Neuronal stem cell (in vitro differentiated cells): ENCODE measurements around the gene LRRC25.

Experiments
- DNase-seq: peaks from one replicate; pipeline ENCODE4 v3.0.0-alpha.2; 2013; ENCODE audit warnings: low spot score
- H2AFZ ChIP-seq: one replicate; pipeline ENCODE4 v1.6.1; 2013; ENCODE audit warnings: mild to moderate bottlenecking, low read length, inconsistent platforms
- H2AK5ac ChIP-seq: 2 replicates; pipeline ENCODE4 v1.6.1; 2013; ENCODE audit warnings: low read depth, mild to moderate bottlenecking, inconsistent platforms, low read length, moderate library complexity, mixed read lengths
- H2BK120ac ChIP-seq: 2 replicates; pipeline ENCODE4 v1.6.1; 2013; ENCODE audit warnings: low read depth, mild to moderate bottlenecking, inconsistent platforms, low read length, moderate library complexity, mixed read lengths
- H2BK12ac ChIP-seq: one replicate; pipeline ENCODE4 v1.6.1; 2013; ENCODE audit warnings: low read length, inconsistent platforms
- H2BK15ac ChIP-seq: 2 replicates; pipeline ENCODE4 v1.6.1; 2013; ENCODE audit warnings: mild to moderate bottlenecking, low read length, inconsistent platforms, mixed read lengths
- H2BK5ac ChIP-seq: one replicate; pipeline ENCODE4 v1.6.1; 2013; ENCODE audit warnings: inconsistent platforms, mild to moderate bottlenecking, low read length, moderate library complexity
- H3K14ac ChIP-seq: one replicate; pipeline ENCODE4 v1.6.1; 2013; ENCODE audit warnings: low read length, inconsistent platforms
- H3K18ac ChIP-seq: 2 replicates; pipeline ENCODE4 v1.6.1; 2013; ENCODE audit warnings: low read length, inconsistent platforms
- H3K23ac ChIP-seq: 2 replicates; pipeline ENCODE4 v1.6.1; 2013; ENCODE audit warnings: low read depth, mild to moderate bottlenecking, mixed read lengths, low read length, inconsistent platforms; ENCODE audit not compliant: poor library complexity
- H3K27ac ChIP-seq: replicated peaks from 3 replicates; pipeline ENCODE4 v1.5.1; 2013; ENCODE audit warnings: low read length, inconsistent platforms
- H3K27me3 ChIP-seq, 3 experiments: 2 replicates each; pipeline ENCODE4 v1.6.1; 2013; ENCODE audit warnings: low read length in 3 of 3, mild to moderate bottlenecking in 2 of 3, inconsistent platforms in 1 of 3, low read depth in 1 of 3, mixed read lengths in 1 of 3, moderate library complexity in 1 of 3; ENCODE audit not compliant: control insufficient read depth in 3 of 3, insufficient read depth in 3 of 3
- H3K36me3 ChIP-seq, 2 donors: replicated peaks in 1 of 2; 2 replicates each; pipeline ENCODE4 v1.6.1; 2013; ENCODE audit warnings: low read length in 2 of 2; ENCODE audit not compliant: control insufficient read depth in 2 of 2, insufficient read depth in 2 of 2
- H3K4ac ChIP-seq: 2 replicates; pipeline ENCODE4 v1.6.1; 2013; ENCODE audit warnings: inconsistent platforms, mild to moderate bottlenecking, low read length, moderate library complexity
- H3K4me1 ChIP-seq, 2 donors: 1 replicate in 1 of 2; 2 replicates in 1 of 2; pipeline ENCODE4 v1.6.1; 2013; ENCODE audit warnings: low read length in 2 of 2, low read depth in 1 of 2; ENCODE audit not compliant: control insufficient read depth in 2 of 2, insufficient read depth in 1 of 2
- H3K4me2 ChIP-seq: one replicate; pipeline ENCODE4 v1.6.1; 2013; ENCODE audit warnings: mild to moderate bottlenecking, low read length, inconsistent platforms; ENCODE audit not compliant: insufficient read depth, poor library complexity, severe bottlenecking
- H3K4me3 ChIP-seq, 2 donors: 2 replicates each; pipeline ENCODE4 v1.5.1; 2013; ENCODE audit warnings: low read length in 2 of 2, mild to moderate bottlenecking in 2 of 2, inconsistent platforms in 1 of 2, moderate library complexity in 1 of 2
- H3K79me1 ChIP-seq: one replicate; pipeline ENCODE4 v1.6.1; 2013; ENCODE audit warnings: low read depth, mild to moderate bottlenecking, inconsistent platforms, low read length, moderate library complexity
- H3K9ac ChIP-seq: one replicate; pipeline ENCODE4 v1.6.1; 2013; ENCODE audit warnings: mild to moderate bottlenecking, low read depth, low read length, inconsistent platforms; ENCODE audit not compliant: poor library complexity
- H3K9me3 ChIP-seq, 2 donors: replicated peaks in 1 of 2; 2 replicates each; pipeline versions ENCODE3 to v1.6.1; 2013; ENCODE audit warnings: low read length in 2 of 2, mild to moderate bottlenecking in 2 of 2, inconsistent platforms in 1 of 2, low read depth in 1 of 2, mixed read lengths in 1 of 2, moderate library complexity in 1 of 2; ENCODE audit not compliant: control insufficient read depth in 2 of 2, insufficient read depth in 1 of 2
- H4K8ac ChIP-seq: one replicate; pipeline ENCODE4 v1.6.1; 2013; ENCODE audit warnings: low read depth, mild to moderate bottlenecking, inconsistent platforms, low read length, moderate library complexity
- H4K91ac ChIP-seq: one replicate; pipeline ENCODE4 v1.6.1; 2013; ENCODE audit warnings: low read length, low read depth, mild to moderate bottlenecking, inconsistent platforms; ENCODE audit not compliant: poor library complexity
- whole genome bisulfite sequencing, 2 donors: extraction: QIAGEN DNeasy Blood & Tissue Kit; methylation state at CpG; one replicate each; pipeline ENCODE4 v1.1.7; 2013; ENCODE audit warnings: missing lambda C conversion rate in 2 of 2, mixed read lengths in 1 of 2; ENCODE audit not compliant: insufficient read length in 2 of 2, insufficient replicate concordance in 1 of 2; ENCODE audit errors: extremely low coverage in 2 of 2; 5-methylcytosine and 5-hydroxymethylcytosine counted together

The LRRC25 gene

DNA sequence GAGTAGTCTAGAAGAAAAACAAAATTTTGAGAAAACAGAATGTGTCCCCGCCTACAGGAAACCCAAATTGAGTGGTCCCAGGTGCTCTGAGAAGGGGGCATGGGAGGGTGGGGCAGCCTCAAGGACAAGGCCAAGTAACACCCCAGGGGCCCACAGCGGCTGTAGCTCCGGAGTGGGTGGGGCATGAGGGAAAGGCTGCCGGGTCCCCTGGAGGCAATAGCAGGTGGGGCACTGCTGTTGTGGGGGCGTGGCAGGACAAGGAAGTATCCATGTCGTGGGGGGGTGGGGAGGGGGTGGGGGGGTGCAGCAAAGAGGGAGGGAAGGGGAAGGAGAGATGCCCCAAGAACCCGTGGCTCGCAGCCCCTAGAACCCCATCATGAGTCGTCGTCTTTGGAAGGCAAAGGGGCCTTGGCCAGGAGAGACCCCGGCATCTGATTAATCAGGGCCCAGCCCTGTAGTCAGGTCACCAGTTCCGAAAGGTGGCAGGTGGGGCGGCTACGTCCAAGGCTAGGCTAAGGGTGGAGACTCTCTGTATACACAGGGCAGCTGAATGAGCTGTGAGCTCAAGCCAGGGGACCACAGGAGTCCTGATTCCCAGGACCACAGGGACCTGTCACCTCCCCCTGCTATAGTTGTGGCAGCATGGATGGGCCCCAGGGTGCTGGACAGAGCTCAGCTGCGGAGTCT, 48.0 kb upstream of the LRRC25 start:
- Histone ChIP-seq H3K4me3 (no peak overlapping the region), H3K14ac (no peak overlapping the region), H2BK15ac (no peak overlapping the region), H3K4me1 (peaks cover 17 to 23% of the 10 kb centered on the region in 2 donors), H3K79me1 (peaks cover 3% of the 10 kb centered on the region), H3K23ac (no peak overlapping the region), H3K9ac (no peak overlapping the region), H2BK5ac (peak overlapping the region; percentile 60), H2AFZ (no peak overlapping the region), H3K9me3 (peaks cover 0 to 4% of the 10 kb centered on the region in 2 donors), H3K4me2 (no peak overlapping the region), H4K8ac (peak overlapping the region; percentile 72), H3K18ac (no peak overlapping the region), H3K36me3 (peaks cover 23 to 44% of the 10 kb centered on the region in 2 donors), H2BK12ac (peak overlapping the region; percentile 41), H2BK120ac (no peak overlapping the region), H3K4ac (no peak overlapping the region), H4K91ac (no peak overlapping the region), H3K27ac (no peak overlapping the region), H3K27me3 (no peaks in the 10 kb centered on the region), H2AK5ac (peak overlapping the region; percentile 15)
- WGBS, 2 donors, result no CpG with 5 or more reads among the region's 15 CpGs
- DNase-seq, result no peak

DNA sequence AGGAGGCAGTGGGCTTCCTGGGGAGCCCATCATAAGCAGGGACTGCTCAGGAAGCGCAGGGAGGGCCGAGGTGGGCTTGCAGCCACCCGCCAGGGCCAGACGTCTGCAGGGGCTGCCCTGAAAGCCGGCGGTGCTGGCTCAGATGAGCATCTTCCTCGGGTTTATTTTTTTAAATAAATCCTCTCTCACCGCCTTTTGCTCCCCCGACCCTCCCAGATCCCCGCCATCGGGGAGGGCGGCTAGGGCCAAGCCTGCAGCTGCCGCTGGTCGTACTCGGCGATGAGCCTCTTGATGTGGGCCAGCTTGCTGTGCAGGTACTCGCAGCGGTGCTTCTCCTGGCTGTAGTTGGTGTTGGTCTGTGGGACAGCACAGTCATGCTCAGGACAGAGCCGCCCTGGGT, 47.1 kb upstream of the LRRC25 start:
- Histone ChIP-seq H2BK5ac (no peak overlapping the region), H2AK5ac (peak overlapping the region; percentile 56), H2BK120ac (no peak overlapping the region), H3K27me3 (no peaks in the 10 kb centered on the region), H3K9me3 (peaks cover 0 to 4% of the 10 kb centered on the region in 2 donors), H4K8ac (no peak overlapping the region), H3K23ac (peak overlapping the region; percentile 55), H3K4me3 (no peak overlapping the region), H4K91ac (no peak overlapping the region), H3K4me2 (no peak overlapping the region), H3K4me1 (peaks cover 26 to 32% of the 10 kb centered on the region in 2 donors), H3K27ac (no peak overlapping the region), H3K18ac (no peak overlapping the region), H3K4ac (no peak overlapping the region), H2BK12ac (peak overlapping the region; percentile 30), H3K79me1 (peaks cover 3% of the 10 kb centered on the region), H3K9ac (peak overlapping the region; percentile 44), H3K36me3 (peaks cover 15 to 36% of the 10 kb centered on the region in 2 donors), H3K14ac (peak overlapping the region; percentile 47), H2AFZ (no peak overlapping the region), H2BK15ac (no peak overlapping the region)
- WGBS, 2 donors, result no CpG with 5 or more reads among the region's 19 CpGs
- no peak for DNase-seq

DNA sequence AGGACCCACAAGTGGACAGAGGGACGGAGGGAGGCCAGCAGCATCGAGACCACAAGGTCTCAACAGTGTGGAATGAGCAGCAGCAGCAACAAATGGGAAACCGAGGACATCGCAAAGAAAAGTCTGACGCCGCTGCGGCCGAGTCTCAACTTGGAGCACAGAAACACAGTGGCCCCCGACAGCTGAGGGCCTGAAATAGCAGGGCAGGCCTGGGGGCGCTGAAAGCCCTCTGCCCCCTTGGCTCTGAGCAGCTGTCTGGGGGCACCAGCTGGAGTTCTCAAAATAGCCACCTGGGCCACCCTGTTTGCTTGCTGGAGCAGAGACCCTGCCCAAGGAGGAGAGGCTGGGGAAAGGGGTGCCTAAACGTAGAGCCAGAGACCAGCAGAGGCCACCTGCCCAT, 46.4 kb upstream of the LRRC25 start:
- H3K4me1 ChIP-seq, result peaks cover 31 to 39% of the 10 kb centered on the region in 2 donors
- peak overlapping the region; percentile 36 for H3K23ac ChIP-seq
- no peak overlapping the region for H3K4me3 ChIP-seq
- no peak overlapping the region for H3K14ac ChIP-seq
- H3K9me3 ChIP-seq, result peaks cover 0 to 4% of the 10 kb centered on the region in 2 donors
- H3K79me1 ChIP-seq, result peaks cover 1% of the 10 kb centered on the region
- H3K4me2 ChIP-seq, result no peak overlapping the region
- H2BK120ac ChIP-seq, result no peak overlapping the region
- no peak overlapping the region for H2BK12ac ChIP-seq
- H3K27ac ChIP-seq, result no peak overlapping the region
- no peak for DNase-seq
- no peak overlapping the region for H2AFZ ChIP-seq
- peak overlapping the region; percentile 10 for H3K4ac ChIP-seq
- peaks cover 10 to 29% of the 10 kb centered on the region in 2 donors for H3K36me3 ChIP-seq
- no peaks in the 10 kb centered on the region for H3K27me3 ChIP-seq
- H3K9ac ChIP-seq, result peak overlapping the region; percentile 56
- no peak overlapping the region for H2BK15ac ChIP-seq
- peak overlapping the region; percentile 69 for H2AK5ac ChIP-seq
- H4K91ac ChIP-seq, result no peak overlapping the region
- H4K8ac ChIP-seq, result no peak overlapping the region
- H2BK5ac ChIP-seq, result peak overlapping the region; percentile 22
- no CpG with 5 or more reads among the region's 11 CpGs for WGBS, 2 donors
- peak overlapping the region; percentile 44 for H3K18ac ChIP-seq

DNA sequence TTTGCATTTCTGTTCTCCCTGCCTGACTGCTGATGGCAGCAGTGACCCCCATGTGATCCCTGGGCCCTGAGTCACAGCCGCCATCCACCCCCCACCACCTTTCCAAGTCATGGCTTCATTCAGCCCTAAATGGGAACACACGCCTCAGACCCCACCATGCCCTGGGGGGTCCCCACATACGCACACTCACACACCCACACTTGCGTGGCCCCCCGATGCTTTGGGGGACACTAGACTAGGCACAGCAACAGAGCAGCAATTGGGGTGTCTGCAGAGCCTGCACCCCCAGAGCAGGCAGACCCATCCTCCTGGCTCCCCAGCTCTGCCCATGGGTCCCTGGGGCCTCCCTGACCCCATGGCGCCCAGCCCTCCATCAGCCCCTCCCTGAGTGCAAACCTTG, 46.0 kb upstream of the LRRC25 start:
- Histone ChIP-seq H3K9me3 (peaks cover 0 to 4% of the 10 kb centered on the region in 2 donors), H3K27ac (no peak overlapping the region), H3K23ac (peak overlapping the region; percentile 36), H3K4ac (no peak overlapping the region), H2AFZ (no peak overlapping the region), H4K8ac (no peak overlapping the region), H2BK15ac (no peak overlapping the region), H3K4me2 (no peak overlapping the region), H3K18ac (peak overlapping the region; percentile 66), H2BK12ac (no peak overlapping the region), H2BK5ac (peak overlapping the region; percentile 22), H3K79me1 (peaks cover under 1% of the 10 kb centered on the region), H2BK120ac (no peak overlapping the region), H3K14ac (no peak overlapping the region), H3K4me3 (no peak overlapping the region), H3K4me1 (peaks cover 34 to 43% of the 10 kb centered on the region in 2 donors), H4K91ac (no peak overlapping the region), H3K27me3 (no peaks in the 10 kb centered on the region), H2AK5ac (peak overlapping the region; percentile 69), H3K36me3 (peaks cover 8 to 25% of the 10 kb centered on the region in 2 donors), H3K9ac (peak overlapping the region; percentile 56)
- DNase-seq, result no peak
- WGBS, 2 donors, result no CpG with 5 or more reads among the region's 6 CpGs
